ENCODE results near the gene MCOLN1.
A peak's percentile ranks its signal among the peaks of the same experiment; 100 is the strongest.

Gene MCOLN1

DNA sequence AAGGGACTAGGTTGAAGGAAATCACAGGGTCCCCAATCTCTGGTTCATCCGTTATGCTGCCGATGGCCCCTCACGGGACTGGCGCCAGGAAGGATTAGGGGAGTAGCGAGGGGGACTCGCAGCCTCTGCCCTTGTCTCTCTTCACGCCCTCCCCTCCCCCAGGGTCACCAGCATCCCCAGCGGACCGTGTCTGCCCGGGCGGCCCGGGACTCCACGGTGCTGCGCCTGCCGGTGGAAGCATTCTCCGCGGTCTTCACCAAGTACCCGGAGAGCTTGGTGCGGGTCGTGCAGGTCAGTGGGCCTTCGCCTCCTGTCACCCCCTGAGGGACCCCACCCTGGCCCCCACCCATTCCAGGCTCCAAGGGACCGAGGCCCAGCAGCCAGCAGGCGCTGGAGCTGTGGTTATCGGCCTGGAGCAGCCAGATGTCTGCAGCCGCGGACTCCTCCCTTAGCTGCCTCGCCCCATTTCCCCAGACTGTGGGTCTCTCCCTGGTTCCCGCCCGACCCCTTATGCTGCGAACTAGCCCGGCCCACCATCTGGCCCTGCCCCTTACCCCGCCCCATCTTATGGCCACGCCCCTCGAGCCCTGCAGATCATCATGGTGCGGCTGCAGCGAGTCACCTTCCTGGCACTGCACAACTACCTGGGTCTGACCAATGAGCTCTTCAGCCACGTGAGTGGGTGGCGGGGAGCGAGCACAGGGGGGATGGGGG is 18.5 kb downstream of the MCOLN1 start:
- DNase-seq (ENCODE audit: extremely low read depth in 1 of 2, low read depth in 1 of 2): peak; percentile 32 to 64

DNA sequence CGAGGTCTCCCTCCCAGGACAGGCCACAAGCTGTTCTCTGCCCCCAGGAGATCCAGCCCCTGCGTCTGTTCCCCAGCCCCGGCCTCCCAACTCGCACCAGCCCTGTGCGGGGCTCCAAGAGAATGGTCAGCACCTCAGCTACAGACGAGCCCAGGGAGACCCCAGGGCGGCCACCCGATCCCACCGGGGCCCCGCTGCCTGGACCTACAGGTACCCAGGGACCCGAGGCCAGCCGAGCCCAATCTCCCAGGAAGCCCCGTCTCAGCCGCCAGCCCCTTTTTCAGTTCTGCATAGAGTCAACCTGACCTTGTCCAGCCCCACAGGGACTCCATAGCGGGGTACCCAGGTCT is 19.0 kb downstream of the MCOLN1 start:
- DNase-seq (ENCODE audit: extremely low read depth in 1 of 2, low read depth in 1 of 2): no peak

DNA sequence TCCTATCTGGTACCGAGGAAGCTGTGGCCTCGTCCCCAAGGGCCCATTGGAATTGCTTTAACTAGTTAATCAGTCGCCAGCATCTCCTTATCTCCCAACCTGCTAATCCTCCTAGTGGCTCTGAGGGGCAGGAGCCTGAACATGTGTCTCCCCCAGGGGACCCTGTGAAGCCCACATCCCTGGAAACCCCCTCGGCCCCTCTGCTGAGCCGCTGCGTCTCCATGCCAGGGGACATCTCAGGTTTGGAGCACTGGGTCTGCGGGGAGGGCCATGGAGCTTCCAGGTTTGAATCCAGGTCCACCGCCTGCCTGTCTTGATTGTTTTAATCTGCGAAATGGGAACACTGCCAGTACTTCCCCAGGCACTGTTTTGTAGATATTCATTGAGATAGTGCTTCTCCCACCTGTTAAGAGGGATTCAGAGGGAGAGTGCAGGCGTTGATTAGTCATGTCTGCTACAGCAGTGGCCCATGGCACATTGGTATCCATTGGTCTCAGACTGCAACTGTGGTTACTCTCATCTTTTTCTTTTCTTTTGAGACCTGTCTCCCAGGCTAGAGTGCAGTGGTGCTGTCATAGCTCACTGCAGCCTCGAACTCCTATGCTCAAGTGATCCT is 19.5 kb downstream of the MCOLN1 start:
- no peak for DNase-seq (ENCODE audit: extremely low read depth in 1 of 2, low read depth in 1 of 2)

DNA sequence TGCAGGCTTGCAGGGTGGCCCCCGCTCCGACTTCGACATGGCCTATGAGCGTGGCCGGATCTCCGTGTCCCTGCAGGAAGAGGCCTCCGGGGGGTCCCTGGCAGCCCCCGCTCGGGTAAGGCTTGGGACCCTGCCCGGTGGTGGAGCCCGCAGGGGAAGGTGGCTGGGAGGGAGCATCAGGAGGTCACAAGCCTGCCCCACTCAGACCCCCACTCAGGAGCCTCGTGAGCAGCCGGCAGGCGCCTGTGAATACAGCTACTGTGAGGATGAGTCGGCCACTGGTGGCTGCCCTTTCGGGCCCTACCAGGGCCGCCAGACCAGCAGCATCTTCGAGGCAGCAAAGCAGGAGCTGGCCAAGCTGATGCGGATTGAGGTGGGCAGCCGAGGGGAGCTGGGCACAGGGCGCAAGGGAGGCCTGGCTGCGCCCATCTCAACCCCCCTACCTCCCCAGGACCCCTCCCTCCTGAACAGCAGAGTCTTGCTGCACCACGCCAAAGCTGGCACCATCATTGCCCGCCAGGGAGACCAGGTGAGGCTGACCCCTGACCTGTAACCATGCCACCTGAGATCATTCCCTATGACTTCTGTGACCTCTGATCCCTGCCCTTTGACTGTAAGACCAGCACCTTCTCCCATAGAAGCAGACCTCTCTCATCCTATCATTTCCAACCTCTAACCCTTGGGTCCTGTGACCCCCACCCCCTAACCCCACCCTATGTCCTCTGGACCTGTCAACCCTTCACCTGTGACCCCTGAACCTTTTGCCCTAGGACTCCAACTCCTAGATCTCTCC is 20.3 kb downstream of the MCOLN1 start:
- DNase-seq (ENCODE audit: extremely low read depth in 1 of 2, low read depth in 1 of 2): no peak

GRCh38 chr19:7544626-7545025 is 22.2 kb downstream of the MCOLN1 start:
- no peak for DNase-seq (ENCODE audit: extremely low read depth in 1 of 2, low read depth in 1 of 2)

DNA sequence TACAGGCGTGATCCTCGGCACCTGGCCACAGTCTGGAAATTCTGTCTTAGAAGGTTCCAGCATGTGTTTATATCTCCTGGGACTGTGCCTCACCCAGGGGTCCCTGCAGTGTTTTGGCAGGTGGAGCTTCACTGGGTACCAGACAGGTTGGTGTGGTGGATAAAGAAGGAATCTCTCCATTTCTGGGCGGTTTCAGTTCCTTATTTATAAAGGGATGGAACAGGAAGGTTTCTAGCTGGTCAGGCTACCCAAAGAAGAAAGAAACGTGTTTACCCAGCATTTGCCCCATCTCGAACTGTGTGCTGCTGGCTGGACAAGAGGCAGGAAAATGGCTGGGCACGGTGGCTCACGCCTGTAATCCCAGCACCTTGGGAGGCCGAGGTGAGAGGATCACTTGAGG is 22.9 kb downstream of the MCOLN1 start:
- DNase-seq (ENCODE audit: extremely low read depth in 1 of 2, low read depth in 1 of 2): no peak

GRCh38 chr19:7545904-7546303 is 23.5 kb downstream of the MCOLN1 start:
- no peak for DNase-seq (ENCODE audit: extremely low read depth in 1 of 2, low read depth in 1 of 2)

DNA sequence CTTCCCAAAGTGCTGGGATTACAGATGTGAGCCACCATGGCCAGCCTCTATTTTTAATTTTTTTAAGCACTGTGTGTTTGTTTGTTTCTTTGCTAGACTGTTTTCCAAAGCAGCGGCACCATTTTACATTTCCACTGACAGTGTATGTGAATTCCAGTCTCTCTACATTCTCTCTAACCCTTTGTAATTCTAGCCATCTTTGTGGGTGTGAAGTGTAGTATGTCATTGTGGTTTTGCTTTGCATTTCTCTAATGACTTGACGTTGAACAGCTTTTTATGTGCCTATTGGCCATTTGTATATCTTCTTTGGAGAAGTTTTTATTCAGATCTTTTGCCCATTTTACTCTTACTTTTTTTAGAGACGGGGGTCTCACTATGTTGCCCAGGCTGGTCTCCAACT is 24.7 kb downstream of the MCOLN1 start:
- no peak for DNase-seq (ENCODE audit: extremely low read depth in 1 of 2, low read depth in 1 of 2)

GRCh38 chr19:7549429-7550148 is 27.2 kb downstream of the MCOLN1 start:
- DNase-seq (ENCODE audit: extremely low read depth in 1 of 2, low read depth in 1 of 2): no peak

- DNase-seq (ENCODE audit: extremely low read depth in 1 of 2, low read depth in 1 of 2): no peak
Observed at GRCh38 chr19:7550169-7550770, 27.8 kb downstream of the MCOLN1 start.

- peak in 1 of 2 donors; percentile 41 for DNase-seq (ENCODE audit: extremely low read depth in 1 of 2, low read depth in 1 of 2)
Observed at GRCh38 chr19:7550987-7551761, 28.8 kb downstream of the MCOLN1 start.

DNA sequence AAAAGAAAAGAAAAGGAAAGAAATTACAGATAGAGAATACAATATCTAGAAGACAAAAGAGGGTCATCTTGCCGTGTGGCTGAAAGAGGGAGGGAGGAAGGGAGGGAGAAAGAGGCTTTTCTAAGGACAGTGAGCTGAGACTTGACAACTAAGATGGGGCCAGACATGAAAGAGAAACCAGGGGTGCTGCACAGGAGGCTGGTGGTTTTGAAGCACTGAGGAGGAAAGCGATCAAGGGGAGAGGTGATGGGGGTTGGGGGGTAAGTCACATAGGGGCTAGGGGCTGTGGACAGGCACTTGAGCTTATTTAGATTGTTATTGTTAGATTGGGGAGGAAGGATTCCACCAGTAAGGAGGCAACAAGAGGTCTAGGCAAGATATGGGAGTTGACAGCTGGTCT is 30.4 kb downstream of the MCOLN1 start:
- no peak for DNase-seq (ENCODE audit: extremely low read depth in 1 of 2, low read depth in 1 of 2)

DNA sequence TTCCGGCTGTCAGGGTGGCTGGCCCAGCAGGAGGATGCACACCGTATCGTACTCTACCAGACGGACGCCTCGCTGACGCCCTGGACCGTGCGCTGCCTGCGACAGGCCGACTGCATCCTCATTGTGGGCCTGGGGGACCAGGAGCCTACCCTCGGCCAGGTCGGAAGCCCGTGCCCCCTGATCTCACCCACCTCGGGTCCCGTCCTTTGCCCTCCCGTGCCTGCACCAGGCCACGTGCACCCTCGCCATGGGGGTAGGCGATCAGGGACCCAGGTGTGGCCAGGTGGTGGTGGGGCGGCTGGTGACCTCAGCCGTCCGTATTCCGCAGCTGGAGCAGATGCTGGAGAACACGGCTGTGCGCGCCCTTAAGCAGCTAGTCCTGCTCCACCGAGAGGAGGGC is 32.1 kb downstream of the MCOLN1 start:
- DNase-seq (ENCODE audit: extremely low read depth in 1 of 2, low read depth in 1 of 2): no peak

DNA sequence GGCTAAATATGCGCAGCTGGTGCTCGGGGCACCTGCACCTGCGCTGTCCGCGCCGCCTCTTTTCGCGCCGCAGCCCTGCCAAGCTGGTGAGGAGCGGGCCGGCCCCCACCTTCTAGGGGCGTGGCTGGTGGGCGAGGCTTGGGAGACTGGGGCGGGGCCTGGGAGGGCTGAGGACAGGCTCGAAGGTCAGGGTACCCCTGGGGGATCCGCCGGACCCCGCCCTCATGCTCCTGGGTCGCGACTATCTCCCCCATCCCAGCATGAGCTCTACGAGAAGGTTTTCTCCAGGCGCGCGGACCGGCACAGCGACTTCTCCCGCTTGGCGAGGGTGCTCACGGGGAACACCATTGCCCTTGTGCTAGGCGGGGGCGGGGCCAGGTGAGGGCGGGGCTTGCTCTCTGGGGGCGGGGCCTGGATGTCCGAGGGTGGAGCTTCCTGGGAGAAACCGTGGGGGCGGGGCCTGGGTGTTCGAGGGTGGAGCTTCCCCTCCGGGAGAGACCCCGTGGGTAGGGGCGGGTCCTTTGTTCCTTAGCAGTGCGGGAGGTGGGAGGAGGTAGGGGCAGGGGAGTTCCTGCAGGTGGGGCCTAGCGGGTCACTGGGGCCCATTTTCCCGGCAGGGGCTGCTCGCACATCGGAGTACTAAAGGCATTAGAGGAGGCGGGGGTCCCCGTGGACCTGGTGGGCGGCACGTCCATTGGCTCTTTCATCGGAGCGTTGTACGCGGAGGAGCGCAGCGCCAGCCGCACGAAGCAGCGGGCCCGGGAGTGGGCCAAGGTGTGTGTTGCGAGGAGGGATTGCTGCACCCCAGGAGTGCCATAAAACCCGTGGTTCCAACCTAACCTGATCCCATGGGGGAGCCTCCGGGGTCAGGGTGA is 32.8 kb downstream of the MCOLN1 start:
- no peak for DNase-seq (ENCODE audit: extremely low read depth in 1 of 2, low read depth in 1 of 2)

DNA sequence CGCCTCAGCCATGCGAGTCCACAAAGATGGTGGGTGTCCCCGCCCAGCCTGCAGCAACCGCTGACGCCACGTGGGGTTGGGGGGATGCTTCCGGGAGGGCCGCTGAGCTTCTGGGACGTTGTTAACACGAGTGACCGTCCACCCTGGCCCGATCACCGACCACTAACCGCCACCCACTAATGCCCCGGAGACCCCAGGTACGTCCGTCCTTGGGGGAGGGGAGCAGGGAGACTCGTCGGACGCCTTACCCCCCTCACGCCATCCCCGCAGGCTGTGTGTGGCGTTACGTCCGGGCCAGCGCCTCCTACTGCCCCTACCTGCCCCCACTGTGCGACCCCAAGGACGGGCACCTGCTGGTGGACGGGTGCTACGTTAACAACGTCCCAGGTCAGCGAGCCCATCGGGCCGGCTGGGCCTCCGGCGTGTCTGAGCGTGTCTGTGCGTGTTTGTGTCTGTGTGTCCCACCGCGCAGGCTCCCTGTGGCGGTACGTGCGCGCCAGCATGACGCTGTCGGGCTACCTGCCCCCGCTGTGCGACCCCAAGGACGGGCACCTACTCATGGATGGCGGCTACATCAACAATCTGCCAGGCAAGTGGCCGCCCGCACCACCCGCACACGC is 34.4 kb downstream of the MCOLN1 start:
- no peak for DNase-seq (ENCODE audit: extremely low read depth in 1 of 2, low read depth in 1 of 2)

GRCh38 chr19:7558667-7559066 is 36.2 kb downstream of the MCOLN1 start:
- no peak for DNase-seq (ENCODE audit: extremely low read depth in 1 of 2, low read depth in 1 of 2)

DNA sequence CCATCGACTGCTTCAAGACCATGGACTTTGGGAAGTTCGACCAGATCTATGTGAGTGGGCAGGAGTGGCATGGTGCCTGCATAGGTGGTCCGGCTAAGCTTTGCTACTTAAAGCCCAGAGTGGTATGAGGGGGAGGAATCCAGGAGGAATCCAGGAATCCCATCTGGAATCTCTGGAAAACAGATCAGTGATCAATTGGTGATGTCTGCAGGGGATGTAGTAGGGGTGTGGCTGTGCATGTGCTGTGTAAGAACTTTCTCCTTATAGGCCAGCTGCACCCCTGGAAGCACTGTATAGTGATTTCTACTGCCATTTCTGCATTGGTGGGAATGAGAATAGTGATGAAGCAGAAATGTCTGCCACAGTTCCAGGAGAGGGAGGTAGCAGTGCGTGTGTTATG is 36.7 kb downstream of the MCOLN1 start:
- DNase-seq (ENCODE audit: extremely low read depth in 1 of 2, low read depth in 1 of 2): no peak

DNA sequence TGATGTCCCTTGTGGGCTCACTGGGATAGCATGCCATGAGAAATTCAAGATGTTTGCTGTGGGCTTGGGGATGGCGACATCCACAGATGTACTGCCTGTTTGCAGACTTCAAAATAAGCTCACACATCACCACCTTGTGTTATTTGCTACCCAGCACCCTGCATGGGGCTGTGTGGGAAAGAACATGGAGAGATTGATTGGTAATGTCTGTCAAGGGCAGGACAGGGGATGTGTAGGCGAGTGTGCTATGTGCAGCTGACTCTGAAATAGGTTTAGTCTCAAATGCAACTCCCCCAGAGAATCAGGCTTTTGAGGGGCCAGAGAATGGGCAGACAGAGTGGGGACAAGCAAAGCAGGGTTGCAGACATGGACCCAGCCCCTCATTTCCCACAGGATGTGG is 37.8 kb downstream of the MCOLN1 start:
- no peak for DNase-seq (ENCODE audit: extremely low read depth in 1 of 2, low read depth in 1 of 2)

GRCh38 chr19:7561325-7561724 is 38.9 kb downstream of the MCOLN1 start:
- DNase-seq (ENCODE audit: extremely low read depth in 1 of 2, low read depth in 1 of 2): no peak

All from stimulated activated CD8-positive, alpha-beta memory T cell treated with anti-CD3 and anti-CD28 coated beads, Interleukin-7, amount 100 ng/mL, for 48 hours (primary cell).